WERI-Rb-1 (cell line): ENCODE data around the gene GNAZ.

Source experiments
- DNase-seq: peaks from one replicate; pipeline ENCODE4 v3.0.0-alpha.2; 2020
- H3K27ac ChIP-seq: fragments of 250-450 bp; sonication (Bioruptor Pico); 2 replicates; pipeline ENCODE4 v1.5.1; 2020; ENCODE audit warnings: mild to moderate bottlenecking, moderate library complexity
- H3K27me3 ChIP-seq: fragments of 250-450 bp; sonication (Bioruptor Pico); 2 replicates; pipeline ENCODE4 v1.5.1; 2021; ENCODE audit warnings: mild to moderate bottlenecking, low read depth, moderate library complexity; ENCODE audit not compliant: insufficient read depth, severe bottlenecking
- H3K36me3 ChIP-seq: fragments of 250-450 bp; sonication (Bioruptor Pico); 2 replicates; pipeline ENCODE4 v1.5.1; 2020; ENCODE audit warnings: mild to moderate bottlenecking, moderate library complexity
- H3K4me3 ChIP-seq: 2 replicates; pipeline ENCODE4 v1.5.1; 2011; ENCODE audit warnings: low read depth, mild to moderate bottlenecking, control low read depth, low read length
- H3K9me3 ChIP-seq: fragments of 250-450 bp; sonication (Bioruptor Pico); 2 replicates; pipeline ENCODE4 v1.5.1; 2021; ENCODE audit warnings: mild to moderate bottlenecking, moderate library complexity; ENCODE audit not compliant: severe bottlenecking
- TF ChIP-seq, protein P1 (sequence below): IDR thresholded peaks from 2 replicates; pipeline ENCODE4 v1.5.1; 2011; ENCODE audit warnings: low read depth, mild to moderate bottlenecking, control low read depth, inconsistent platforms, low read length

GNAZ gene

DNA sequence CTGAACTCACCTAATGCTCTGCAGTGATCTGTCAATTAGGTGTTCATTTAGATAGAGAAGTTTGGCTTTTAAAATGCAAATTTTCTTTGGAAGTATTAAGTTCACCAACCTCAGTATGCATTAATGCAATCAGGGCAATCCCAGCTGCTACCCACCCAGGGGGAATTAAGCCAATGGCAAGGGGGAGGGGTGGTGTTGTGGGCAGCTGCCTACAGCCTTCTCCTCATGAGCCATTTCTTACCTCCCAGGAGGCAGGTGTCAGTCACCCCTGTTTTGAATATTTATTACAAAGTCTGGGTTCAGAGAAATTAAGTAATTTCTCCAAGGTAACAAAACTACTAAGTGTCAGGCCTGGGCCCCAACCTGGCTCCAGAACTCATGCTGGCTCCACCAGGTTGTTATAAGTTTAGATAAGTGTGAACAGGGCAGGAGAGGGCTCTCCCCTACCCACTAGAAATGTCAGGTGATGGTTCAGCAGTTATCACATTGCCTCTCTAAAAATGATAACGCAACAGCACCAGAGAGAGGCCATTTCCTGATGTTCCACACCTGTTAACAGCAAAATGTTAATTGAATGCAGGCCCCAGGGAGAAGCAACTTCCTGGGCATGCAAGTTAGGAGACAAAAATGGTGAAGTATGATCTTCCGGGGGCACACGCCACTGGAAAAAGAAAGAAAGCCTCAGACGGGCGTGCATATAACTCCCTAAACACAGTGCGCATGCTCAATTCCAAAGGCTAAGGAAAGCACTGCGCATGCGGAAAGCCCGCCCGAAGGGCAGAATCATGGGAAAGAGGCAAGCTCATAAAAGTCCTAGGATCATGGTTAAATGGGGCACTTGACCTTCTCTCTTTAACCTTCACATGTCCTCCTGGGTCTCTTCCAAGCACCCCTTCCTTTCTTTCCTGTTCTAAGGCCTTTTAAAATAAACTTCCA lies 35.4 kb upstream of the GNAZ start:
- Histone ChIP-seq H3K4me3 (no peak overlapping the region), H3K27ac (no peak overlapping the region; the same call in 1 of the 2 replicates), H3K36me3 (no peaks in the 10 kb centered on the region), H3K27me3 (no peaks in the 10 kb centered on the region), H3K9me3 (no peaks in the 10 kb centered on the region)
- TF ChIP-seq, protein P1, sequence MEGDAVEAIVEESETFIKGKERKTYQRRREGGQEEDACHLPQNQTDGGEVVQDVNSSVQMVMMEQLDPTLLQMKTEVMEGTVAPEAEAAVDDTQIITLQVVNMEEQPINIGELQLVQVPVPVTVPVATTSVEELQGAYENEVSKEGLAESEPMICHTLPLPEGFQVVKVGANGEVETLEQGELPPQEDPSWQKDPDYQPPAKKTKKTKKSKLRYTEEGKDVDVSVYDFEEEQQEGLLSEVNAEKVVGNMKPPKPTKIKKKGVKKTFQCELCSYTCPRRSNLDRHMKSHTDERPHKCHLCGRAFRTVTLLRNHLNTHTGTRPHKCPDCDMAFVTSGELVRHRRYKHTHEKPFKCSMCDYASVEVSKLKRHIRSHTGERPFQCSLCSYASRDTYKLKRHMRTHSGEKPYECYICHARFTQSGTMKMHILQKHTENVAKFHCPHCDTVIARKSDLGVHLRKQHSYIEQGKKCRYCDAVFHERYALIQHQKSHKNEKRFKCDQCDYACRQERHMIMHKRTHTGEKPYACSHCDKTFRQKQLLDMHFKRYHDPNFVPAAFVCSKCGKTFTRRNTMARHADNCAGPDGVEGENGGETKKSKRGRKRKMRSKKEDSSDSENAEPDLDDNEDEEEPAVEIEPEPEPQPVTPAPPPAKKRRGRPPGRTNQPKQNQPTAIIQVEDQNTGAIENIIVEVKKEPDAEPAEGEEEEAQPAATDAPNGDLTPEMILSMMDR = no peak
- peak; percentile 38 for DNase-seq

DNA sequence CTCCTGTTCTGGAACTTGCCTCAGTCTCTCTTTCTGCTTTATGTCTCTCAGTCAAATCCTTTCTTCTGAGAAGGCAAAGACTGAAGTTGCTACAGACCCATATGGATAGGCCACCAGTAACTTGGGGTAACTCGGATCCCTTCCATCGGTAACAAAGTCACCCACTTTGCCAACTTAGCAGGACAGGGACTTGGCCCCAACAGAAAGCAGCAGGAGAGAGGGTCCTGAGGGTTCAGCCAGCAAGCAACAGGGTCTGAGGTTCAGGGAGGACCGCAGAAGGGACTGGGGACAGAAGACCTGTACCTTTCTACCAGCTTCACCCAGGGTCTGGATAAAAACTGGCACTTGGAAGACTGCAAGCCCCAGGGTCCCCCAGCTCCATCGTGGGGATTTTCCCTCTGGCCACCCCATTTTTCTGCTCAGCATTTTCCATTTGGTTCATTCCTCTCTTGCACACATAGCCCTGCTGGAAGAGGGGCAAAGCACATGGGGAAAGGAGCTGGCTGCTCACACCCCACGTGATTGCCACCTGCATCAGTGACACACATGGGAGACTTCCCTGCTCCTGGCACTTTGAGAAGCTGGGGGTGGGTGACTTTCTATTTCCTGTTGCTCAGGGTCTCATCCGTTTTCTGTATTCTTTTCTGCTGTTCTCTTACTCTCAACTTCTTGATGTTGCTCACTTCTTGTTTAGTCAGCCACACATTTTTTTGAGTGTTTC lies 34.6 kb upstream of the GNAZ start:
- Histone ChIP-seq H3K27ac (peak overlapping the region; percentile 85), H3K9me3 (no peaks in the 10 kb centered on the region), H3K4me3 (no peak overlapping the region), H3K27me3 (no peaks in the 10 kb centered on the region), H3K36me3 (no peaks in the 10 kb centered on the region)
- DNase-seq = no peak
- TF ChIP-seq, protein P1 = no peak

DNA sequence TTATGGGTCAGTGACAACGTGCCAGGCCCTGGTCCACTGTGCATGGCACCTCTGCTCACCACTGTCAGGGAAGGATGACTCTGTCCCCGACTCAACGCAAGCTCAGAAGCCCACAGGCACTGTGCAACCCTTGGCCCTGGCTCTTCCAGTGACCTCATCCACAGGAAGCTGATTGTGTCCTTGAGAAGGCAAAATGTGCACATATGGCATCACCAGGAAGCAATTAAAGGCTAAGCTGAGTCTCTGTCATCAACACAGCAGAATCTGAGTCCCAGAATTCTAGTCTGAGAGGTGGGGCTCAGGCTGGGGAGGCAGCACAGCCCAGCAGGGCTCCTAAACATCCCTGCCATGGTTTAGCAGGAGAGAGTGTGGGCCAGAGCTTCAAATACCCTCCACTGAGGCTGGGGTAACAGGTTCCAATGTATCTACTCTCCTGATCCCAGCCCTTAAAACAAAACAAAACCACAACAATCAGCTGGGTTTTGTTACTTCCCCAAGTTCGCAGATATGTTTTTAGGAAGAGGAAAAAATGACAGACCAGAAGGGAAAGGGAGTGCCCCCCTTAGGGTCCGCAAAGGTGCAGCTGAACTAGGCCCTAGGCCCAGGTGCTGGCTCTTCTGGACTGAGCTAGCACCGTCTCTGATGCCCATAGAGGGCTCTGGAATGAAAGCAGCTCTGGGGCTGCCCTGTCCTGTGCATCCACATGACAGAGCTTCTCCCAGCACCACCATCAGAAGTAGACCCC lies 33.5 kb upstream of the GNAZ start:
- H3K9me3 ChIP-seq = no peaks in the 10 kb centered on the region
- no peak overlapping the region for H3K4me3 ChIP-seq
- peak overlapping the region; percentile 85 for H3K27ac ChIP-seq
- TF ChIP-seq, protein P1 = no peak
- H3K27me3 ChIP-seq = no peaks in the 10 kb centered on the region
- peak; percentile 88 for DNase-seq
- no peaks in the 10 kb centered on the region for H3K36me3 ChIP-seq

DNA sequence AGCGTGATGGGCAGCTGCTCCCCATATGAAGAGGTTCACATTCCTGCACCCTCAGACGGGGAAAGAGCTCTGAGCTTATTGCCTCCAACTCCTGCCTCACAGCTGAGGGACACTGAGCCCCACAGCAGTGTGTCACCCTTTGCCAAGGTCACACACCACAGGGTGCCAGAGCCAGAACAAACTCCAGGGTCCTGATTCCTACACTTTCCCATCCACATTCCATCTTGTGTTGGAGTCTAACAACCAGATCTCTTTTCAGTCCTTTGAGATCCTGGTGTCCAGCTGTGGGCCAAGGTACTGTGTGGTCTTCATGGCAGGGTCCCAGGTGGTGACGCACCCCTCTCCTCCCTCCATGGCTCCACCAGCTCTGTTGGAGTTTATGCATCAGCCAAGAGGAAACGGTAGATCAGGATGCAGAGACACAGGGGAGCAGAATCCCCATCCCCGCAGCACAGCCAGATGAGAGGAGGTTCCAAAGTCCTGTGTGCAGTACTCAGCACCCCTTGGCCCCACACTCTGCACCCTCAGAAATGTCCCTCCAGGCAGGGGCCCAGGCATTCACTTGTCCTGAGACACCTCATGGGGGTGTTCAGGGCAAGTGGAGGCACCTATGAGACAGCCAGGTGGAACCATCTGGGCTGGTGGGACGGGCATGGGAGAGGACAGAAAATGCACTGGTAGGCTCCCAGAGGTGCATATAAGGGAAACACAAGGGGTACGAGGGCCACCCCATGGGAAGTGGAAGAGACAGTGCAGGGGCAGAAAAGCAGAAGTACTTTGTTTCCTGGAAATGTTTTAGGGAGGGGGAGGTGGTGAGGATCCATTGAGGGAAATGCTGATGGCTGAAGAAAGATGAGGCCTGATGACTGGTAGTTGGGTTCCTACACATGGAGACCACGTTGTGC lies 32.6 kb upstream of the GNAZ start:
- no peaks in the 10 kb centered on the region for H3K27me3 ChIP-seq
- DNase-seq = no peak
- no peaks in the 10 kb centered on the region for H3K36me3 ChIP-seq
- H3K4me3 ChIP-seq = no peak overlapping the region
- peak overlapping the region; percentile 85 for H3K27ac ChIP-seq
- TF ChIP-seq, protein P1 = no peak
- H3K9me3 ChIP-seq = no peaks in the 10 kb centered on the region

DNA sequence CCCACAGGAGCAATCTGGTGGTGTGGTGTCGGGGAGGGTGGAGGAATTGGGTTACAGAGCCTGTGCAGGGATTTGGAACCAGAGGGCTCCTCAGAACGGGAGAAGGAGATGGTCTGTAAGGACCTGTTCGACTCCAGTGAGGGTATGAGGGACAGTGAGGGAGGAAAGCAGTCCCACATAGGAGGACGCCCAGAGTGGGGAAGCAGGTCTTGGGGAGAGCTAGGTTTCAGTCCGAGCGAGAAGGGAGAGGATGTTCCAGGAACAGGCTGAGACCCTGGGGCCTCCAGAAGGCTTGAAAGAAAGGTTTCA lies 32.0 kb upstream of the GNAZ start:
- H3K36me3 ChIP-seq = no peaks in the 10 kb centered on the region
- no peaks in the 10 kb centered on the region for H3K9me3 ChIP-seq
- H3K4me3 ChIP-seq = no peak overlapping the region
- DNase-seq = no peak
- TF ChIP-seq, protein P1 = no peak
- no peaks in the 10 kb centered on the region for H3K27me3 ChIP-seq
- peak overlapping the region; percentile 85 for H3K27ac ChIP-seq
